Transverse colon (tissue), 4 donors: ENCODE measurements around the gene SREBF1.

ENCODE experiments used
- CTCF ChIP-seq, 5 experiments: fragments of 200-600 bp in 3 of 5; fragments of 450-650 bp in 2 of 5; sonication (generic) in 3 of 5; IDR thresholded peaks; 1 replicate in 2 of 5; 2 replicates in 3 of 5; pipeline ENCODE4 v1.5.1; 2016 to 2017; ENCODE audit warnings: antibody characterized with exemption in 5 of 5, inconsistent platforms in 3 of 5, mild to moderate bottlenecking in 2 of 5, moderate library complexity in 1 of 5
- EP300 ChIP-seq: sonication (generic); formaldehyde crosslinking; IDR thresholded peaks from one replicate; pipeline ENCODE4 v1.6.1; 2017; ENCODE audit warnings: antibody characterized with exemption, low read depth
- POLR2A ChIP-seq: fragments of 450-650 bp; IDR thresholded peaks from one replicate; pipeline ENCODE4 v1.6.1; 2016; ENCODE audit warnings: antibody characterized with exemption, mild to moderate bottlenecking, moderate library complexity
- POLR2AphosphoS5 ChIP-seq, 3 donors: sonication (generic); formaldehyde crosslinking; IDR thresholded peaks; one replicate each; pipeline ENCODE4 v1.6.1; 2016; ENCODE audit warnings: antibody characterized with exemption in 3 of 3

GRCh38 chr17:17822189-17822588 is 14.6 kb downstream of the SREBF1 start:
- no peak for TF ChIP-seq POLR2AphosphoS5 (IDR thresholded peaks at IDR 0.05)
- TF ChIP-seq CTCF (IDR thresholded peaks at IDR 0.05), result no peak
- peak; percentile 11 for TF ChIP-seq POLR2A
- no peak for TF ChIP-seq EP300
